GM10248 (cell line): ENCODE results near the gene INTS4.
"Not testable (repeated sequence)": the region's sequence is repeated elsewhere in the genome, so short reads cannot be mapped to it uniquely, and the experiment has no call there.

Experiments used
- CTCF ChIA-PET: fragments of 300-600 bp; sonication (Branson Sonifier 250); formaldehyde crosslinking; extraction: SDS; loops from one replicate; lab custom pipeline; 2021; ENCODE audit warnings: antibody characterized with exemption; lab: Yijun Ruan, JAX
- POLR2A ChIA-PET: fragments of 350-650 bp; sonication (Branson Sonifier 250); formaldehyde crosslinking; extraction: SDS; loops from one replicate; lab custom pipeline; 2020; ENCODE audit warnings: antibody characterized with exemption; lab: Yijun Ruan, JAX
- DNase-seq: peaks from one replicate; pipeline ENCODE4 v3.0.0; 2012; ENCODE audit errors: extremely low spot score
- CTCF ChIP-seq: IDR thresholded peaks from 2 replicates; pipeline ENCODE4 v1.5.1; 2012; ENCODE audit warnings: mild to moderate bottlenecking, low read depth; ENCODE audit errors: extremely low read depth, missing control alignments, control extremely low read depth

Gene INTS4

DNA sequence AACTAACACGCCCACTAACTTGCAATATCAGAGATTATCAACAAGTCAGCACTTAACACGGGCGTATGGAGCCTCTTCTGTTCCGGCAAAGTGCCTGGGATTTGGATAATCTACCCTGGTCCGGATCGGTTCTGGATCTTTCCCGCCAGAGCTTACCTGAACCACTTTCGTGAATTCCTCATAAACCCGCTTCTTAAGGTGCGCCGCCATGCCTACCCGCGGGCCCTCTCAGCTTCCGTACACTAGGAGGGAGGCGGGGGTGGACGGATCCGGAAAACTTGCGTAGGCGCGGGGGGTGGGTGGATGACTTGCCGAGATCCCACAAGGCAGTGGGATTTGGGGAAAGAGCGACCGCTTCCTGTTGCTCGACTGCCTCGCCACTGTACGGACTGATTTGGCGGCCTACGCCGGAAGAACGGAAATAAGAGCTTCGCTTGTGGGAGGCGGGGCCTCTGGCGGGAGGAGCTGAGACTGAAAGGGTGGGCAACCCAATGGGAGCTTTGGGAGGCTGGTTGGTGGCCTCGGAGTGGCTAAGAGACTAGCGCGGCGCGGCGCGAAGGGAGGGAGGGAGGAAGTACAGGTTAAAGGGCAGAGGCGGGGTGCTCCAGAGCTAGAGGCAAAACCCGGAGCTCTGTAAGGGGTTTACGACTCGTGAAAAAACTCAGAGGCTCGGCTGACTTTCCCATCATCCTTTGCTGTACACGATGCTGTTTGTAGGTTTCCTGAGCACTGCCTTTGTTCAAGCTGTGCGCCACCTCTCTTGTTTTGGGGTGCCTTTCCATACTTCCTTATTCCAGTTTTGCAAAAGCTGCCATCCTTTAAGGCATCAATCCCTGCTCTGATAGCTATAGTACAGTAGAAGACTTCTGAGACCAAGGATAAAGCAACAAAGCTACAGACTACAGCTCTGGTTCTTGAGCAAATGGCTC lies at the start of gene INTS4:
Gene INTS4 (minus strand): TSS at position 235 of the 929 bp plus-strand sequence. CDS start 25 bp downstream, at position 210.
- DNase-seq: peak; percentile 95
- ChIA-PET CTCF (interaction anchor here (0.8 to 1.7 kb wide), 16 partner anchors 8 to 375 kb away, joined by 3 to 12 read pairs (median 3); no protein-coding TSS in a partner anchor), POLR2A (interaction anchor here (0.6 to 2.4 kb wide), 14 partner anchors 9 to 580 kb away, joined by 3 to 17 read pairs (median 4); partner anchors contain the start of gene NARS2)
- TF ChIP-seq CTCF: no peak

- ChIA-PET CTCF (interaction anchor here (1.2 to 5.4 kb wide), 3 partner anchors 13 to 37 kb away, joined by 3 to 50 read pairs (median 3); partner anchors contain the start of gene NDUFC2), POLR2A (no interaction called here)
- no peak for DNase-seq
- TF ChIP-seq CTCF: no peak
These were observed 47.5 kb upstream of the INTS4 start for GRCh38 chr11:78041843-78042440.

DNA sequence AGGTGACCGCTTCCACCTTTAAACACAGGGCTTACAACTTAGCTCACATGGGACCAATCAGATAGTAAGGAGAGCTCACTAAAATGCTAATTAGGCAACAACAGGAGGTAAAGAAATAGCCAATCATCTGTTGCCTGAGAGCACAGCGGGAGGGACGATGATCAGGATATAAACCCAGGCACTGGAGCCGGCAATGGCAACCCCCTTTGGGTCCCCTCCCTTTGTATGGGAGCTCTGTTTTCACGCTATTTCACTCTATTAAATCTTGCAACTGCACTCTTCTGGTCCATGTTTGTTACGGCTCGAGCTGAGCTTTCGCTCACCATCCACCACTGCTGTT lies 46.9 kb upstream of the INTS4 start:
- CTCF ChIA-PET: interaction anchor here (1.2 to 1.8 kb wide), 4 partner anchors 14 to 38 kb away, joined by 3 to 5 read pairs (median 3); partner anchors contain the start of gene NDUFC2
- POLR2A ChIA-PET, DNase-seq: not testable (repeated sequence)

GRCh38 chr11:78040691-78041379 lies 46.4 kb upstream of the INTS4 start:
- ChIA-PET CTCF (interaction anchor here (1.2 to 1.8 kb wide), 3 partner anchors 14 to 38 kb away, joined by 3 to 5 read pairs (median 3); partner anchors contain the start of gene NDUFC2), POLR2A (no interaction called here)
- DNase-seq: no peak
- no peak for TF ChIP-seq CTCF

- POLR2A ChIA-PET: interaction anchor here (1.0 kb wide), 1 partner anchor 45 kb away, joined by 4 read pairs; the partner anchor contains the start of gene INTS4
- TF ChIP-seq CTCF: no peak
- CTCF ChIA-PET: interaction anchor here (0.7 to 1.8 kb wide), 5 partner anchors 15 to 264 kb away, joined by 3 to 5 read pairs (median 3); partner anchors contain the start of gene INTS4
- DNase-seq: peak; percentile 54
These were observed 45.6 kb upstream of the INTS4 start for GRCh38 chr11:78039919-78040671.

- ChIA-PET POLR2A (interaction anchor here (1.0 kb wide), 1 partner anchor 45 kb away, joined by 4 read pairs; the partner anchor contains the start of gene INTS4), CTCF (interaction anchor here (1.0 to 1.8 kb wide), 3 partner anchors 16 to 263 kb away, joined by 3 to 5 read pairs (median 3); no protein-coding TSS in a partner anchor)
- DNase-seq: no peak
- no peak for TF ChIP-seq CTCF
These were observed 45.0 kb upstream of the INTS4 start for GRCh38 chr11:78039391-78039918.
